Measurements from ENCODE around the gene TNIK. TPM values are rescaled to one million over a fixed set of nuclear protein-coding genes. Genes with fewer than 3 reads are reported as not detected.
A peak's percentile ranks its signal among the peaks of the same experiment; 100 is the strongest.

The TNIK gene
- total RNA-seq, 1 experiment from 2014 or later: 5.8 TPM

DNA sequence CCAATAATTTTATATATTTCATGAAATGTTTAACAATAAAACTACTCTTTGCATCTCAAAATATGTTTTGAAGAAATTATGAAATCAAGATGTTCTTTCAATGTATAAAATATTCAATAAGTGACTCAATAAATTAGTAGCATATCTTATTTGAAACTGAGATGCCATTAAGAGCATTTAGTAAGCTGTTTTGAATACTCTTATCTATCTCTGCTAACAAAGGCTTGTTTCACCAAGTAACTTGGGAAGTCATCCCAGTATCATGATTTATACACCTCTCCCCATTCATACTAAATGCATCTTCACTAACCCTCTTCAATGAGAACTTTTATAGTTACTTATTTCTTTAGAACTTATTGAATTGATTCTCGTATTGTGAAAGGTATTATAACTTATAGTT lies 43.1 kb downstream of the TNIK start:
- no peak for DNase-seq (ENCODE audit: low read depth)

GRCh38 chr3:171416666-171417065 lies 43.5 kb downstream of the TNIK start:
- no peak for DNase-seq (ENCODE audit: low read depth)

GRCh38 chr3:171416061-171416460 lies 44.1 kb downstream of the TNIK start:
- no peak for DNase-seq (ENCODE audit: low read depth)

DNA sequence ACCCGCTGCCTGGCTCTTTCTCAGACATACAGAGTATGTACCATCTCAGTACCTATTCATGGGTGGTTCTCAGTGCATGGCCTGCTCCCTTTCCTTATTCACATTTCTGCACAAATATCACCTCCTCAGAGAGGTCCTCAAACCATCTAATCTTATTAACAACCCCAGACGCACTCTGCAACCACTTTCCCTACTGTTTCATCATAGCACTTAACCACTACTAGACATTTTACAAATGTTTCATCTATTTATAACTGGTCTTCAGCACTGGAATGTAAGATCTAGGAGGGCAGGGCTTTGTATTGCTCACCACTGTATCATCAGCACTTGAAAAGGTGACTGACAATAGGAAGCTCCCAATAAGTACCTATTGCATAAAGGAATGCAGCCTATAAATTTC lies 45.1 kb downstream of the TNIK start:
- peak; percentile 33 for DNase-seq (ENCODE audit: low read depth)

GRCh38 chr3:171412473-171412872 lies 47.7 kb downstream of the TNIK start:
- DNase-seq (ENCODE audit: low read depth): no peak

DNA sequence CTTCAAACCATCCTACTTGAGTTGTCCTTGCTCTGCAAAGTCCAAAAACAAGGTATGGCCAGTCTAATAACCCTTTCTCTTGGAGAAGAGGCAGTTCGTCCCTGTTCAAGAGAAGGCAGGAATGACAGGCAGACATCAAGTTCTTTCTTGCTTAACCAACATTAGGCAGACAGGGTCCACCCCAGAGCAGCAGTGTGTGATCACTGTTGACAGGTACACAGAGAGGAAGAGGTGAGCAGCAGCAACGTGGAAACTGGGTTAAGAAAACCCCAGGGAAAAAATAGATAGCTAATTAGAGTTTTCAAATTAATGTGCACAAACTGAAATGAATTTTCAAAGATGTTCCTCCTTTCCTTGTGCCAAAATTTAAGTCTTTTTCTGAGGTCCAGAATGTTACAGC lies 48.2 kb downstream of the TNIK start:
- DNase-seq (ENCODE audit: low read depth): no peak

DNA sequence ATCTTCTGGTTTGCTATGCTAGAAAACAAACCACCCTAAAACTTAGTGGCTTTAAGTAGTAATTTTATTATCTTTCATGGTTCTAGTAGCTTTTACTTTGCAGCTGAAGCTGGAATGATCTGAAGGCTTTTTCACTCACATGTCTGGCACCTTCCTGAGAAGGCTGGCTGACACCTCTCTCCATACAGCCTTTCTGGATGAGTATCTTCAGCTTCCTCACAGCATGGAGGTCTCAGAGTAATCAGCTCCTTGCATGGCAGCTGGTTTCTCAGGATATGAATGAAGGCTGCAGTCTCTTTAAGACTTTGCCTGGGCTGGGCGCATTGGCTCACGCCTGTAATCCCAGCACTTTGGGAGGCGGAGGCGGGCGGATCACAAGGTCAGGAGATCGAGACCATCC lies 50.0 kb downstream of the TNIK start:
- DNase-seq (ENCODE audit: low read depth): no peak

- DNase-seq (ENCODE audit: low read depth): peak; percentile 80
These were observed 52.4 kb downstream of the TNIK start for GRCh38 chr3:171407759-171408158.

- DNase-seq (ENCODE audit: low read depth): no peak
These were observed 55.7 kb downstream of the TNIK start for GRCh38 chr3:171404376-171404967.

DNA sequence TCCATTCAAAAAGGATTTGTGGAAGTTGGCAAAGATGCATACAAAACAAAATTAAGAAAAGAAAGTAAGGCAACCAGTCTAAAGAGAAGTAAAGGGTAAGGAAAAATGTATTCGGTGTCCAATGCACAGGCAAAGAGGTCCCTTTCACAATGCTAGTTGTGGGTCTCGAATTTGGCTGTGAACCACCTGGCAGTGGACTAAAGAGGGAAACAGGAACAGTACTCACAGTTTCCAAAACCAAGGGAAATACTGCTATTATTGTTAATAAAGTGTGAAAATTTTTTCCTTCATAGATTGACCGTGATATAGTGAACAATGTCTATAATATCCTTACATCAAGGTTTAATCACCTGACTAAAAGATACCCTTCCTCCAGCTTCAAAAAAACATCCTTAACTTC lies 57.9 kb downstream of the TNIK start:
- DNase-seq (ENCODE audit: low read depth): no peak

DNA sequence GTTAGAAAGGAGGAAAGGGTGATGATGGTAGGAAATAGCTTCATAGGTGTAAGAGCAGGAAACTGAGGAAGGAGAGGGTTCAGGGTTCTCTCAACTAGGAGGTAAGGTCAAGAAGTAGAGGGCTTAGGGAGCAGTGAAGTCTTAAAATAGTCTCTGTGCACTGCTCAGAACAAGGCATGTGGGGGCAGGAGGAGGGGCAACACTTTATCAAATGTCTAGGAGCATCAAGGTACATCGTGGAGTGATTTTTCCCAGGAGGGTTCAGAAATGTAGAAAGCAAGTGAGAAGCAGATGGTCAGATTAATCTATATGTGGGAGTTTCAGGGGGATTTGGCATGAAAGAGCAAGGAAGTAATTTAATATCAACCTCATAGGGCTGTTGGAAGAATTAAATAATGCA lies 58.8 kb downstream of the TNIK start:
- DNase-seq (ENCODE audit: low read depth): no peak

- DNase-seq (ENCODE audit: low read depth): no peak
These were observed 60.4 kb downstream of the TNIK start for GRCh38 chr3:171399842-171400241.

GRCh38 chr3:171398343-171398742 lies 61.9 kb downstream of the TNIK start:
- DNase-seq (ENCODE audit: low read depth): no peak

GRCh38 chr3:171397089-171397488 lies 63.1 kb downstream of the TNIK start:
- DNase-seq (ENCODE audit: low read depth): no peak

DNA sequence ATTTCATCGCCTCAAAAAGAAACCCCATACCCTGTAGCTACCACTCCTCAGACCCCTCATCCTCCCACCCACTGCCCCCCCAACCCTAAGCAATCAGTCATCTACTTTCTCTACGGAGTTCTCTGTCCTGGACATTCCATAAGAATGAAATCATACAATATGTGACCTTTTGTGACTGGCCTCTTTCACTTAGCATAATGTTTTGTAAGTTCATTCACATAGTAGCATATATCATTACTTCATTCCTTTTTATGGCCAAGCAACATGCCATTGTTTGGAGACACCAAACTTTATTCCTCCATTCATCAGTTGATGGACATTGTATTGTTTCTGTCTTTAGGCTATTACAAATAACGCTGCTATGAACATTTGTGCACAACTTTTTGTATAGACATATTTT lies 64.2 kb downstream of the TNIK start:
- DNase-seq (ENCODE audit: low read depth): peak; percentile 55

GRCh38 chr3:171393032-171393744 lies 67.0 kb downstream of the TNIK start:
- peak; percentile 67 for DNase-seq (ENCODE audit: low read depth)

GRCh38 chr3:171391432-171391831 lies 68.8 kb downstream of the TNIK start:
- no peak for DNase-seq (ENCODE audit: low read depth)

DNA sequence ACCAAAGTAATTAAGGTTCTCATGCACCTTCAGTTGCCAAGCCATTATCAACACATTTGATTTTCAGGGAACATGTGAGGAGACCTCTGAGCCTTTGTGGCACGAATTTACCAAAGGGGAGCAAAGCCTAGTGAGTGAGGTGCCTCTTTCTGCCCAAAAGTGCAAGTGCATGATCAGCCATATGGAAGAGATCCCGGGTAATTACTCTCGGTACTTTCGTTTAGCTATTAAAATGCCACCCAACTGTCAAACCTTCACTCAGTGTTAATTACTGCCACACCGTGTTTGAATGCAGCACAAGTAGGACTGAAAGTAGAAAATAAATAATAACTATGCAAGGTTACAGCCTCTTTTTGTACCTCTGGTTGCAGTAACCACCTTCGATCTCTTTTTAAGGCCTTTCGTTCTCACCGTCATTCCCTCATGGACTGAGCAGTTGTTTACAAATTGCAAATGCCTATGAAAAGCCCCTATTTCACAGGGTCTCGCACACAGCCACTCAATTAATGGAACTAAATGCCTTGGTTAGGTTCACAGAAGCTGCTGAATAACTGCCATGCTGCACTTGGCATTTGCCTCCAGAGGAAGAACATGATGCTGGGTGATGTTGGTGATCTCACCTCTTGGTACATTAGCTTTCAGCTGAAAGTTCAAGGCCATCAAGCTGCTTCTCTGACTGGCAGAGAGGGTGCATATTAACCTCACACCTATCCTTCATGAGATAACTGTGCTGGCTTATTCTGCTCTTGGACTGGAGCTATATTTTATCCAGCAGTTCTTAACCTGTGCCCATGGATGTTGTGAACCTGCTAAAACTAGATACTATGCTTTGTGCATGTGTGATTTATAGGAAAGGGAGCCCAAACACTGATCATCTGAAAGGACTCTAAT lies 69.9 kb downstream of the TNIK start:
- DNase-seq (ENCODE audit: low read depth): no peak

GRCh38 chr3:171389491-171389890 lies 70.7 kb downstream of the TNIK start:
- no peak for DNase-seq (ENCODE audit: low read depth)

- DNase-seq (ENCODE audit: low read depth): no peak
These were observed 71.7 kb downstream of the TNIK start for GRCh38 chr3:171388527-171388926.

DNA sequence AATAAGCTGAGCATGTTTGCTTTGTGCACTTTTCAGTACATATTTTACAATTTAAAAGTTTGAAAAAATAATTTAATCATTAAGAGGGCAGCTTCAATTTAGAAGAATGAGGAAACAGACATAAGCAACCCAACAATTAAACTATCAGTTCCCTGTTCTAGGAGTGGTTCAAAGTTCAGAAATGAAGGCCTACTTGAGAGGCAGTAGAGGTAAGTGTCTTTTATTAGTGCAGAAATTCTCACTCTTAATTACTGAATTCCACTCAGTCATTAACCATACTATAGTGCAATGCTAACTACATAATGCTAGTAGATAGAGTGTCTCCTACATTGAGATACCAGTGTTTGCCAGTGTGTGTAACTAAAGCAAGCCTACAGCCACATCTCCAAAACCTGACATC lies 73.1 kb downstream of the TNIK start:
- no peak for DNase-seq (ENCODE audit: low read depth)

- DNase-seq (ENCODE audit: low read depth): no peak
These were observed 75.1 kb downstream of the TNIK start for GRCh38 chr3:171385086-171385485.
